NCI-H1048 (cell line): Measurements from ENCODE around the gene APOL2.
"Not testable (repeated sequence)": the region's sequence is repeated elsewhere in the genome, so short reads cannot be mapped to it uniquely, and the experiment has no call there.

Source experiments
- DNase-seq: peaks from one replicate; lab custom pipeline; 2025; lab: John Stamatoyannopoulos, UW

APOL2 gene

DNA sequence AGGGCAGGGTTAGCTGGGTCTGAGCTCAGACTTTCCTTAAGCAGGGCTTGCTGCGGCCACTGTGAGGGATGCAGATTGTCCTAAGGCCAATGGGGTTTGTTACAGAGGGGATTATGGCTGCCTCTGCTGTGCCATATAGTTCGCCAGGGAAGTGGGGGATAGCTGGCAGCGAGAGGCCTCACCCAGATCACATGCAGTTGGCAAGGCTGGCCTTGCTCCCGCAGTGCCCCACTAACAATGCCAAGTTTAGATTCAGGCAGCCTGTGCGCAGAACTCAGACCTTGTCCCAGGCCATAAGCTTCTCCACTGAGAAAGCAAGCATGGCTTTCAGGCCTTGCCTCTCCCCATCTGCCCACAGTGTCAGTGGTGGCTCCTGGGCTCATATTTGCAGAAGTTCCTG, 4.7 kb upstream of the APOL2 start:
- DNase-seq = no peak

- no peak for DNase-seq
These were observed 252 bp downstream of the APOL2 start for GRCh38 chr22:36239150-36239400.

DNA sequence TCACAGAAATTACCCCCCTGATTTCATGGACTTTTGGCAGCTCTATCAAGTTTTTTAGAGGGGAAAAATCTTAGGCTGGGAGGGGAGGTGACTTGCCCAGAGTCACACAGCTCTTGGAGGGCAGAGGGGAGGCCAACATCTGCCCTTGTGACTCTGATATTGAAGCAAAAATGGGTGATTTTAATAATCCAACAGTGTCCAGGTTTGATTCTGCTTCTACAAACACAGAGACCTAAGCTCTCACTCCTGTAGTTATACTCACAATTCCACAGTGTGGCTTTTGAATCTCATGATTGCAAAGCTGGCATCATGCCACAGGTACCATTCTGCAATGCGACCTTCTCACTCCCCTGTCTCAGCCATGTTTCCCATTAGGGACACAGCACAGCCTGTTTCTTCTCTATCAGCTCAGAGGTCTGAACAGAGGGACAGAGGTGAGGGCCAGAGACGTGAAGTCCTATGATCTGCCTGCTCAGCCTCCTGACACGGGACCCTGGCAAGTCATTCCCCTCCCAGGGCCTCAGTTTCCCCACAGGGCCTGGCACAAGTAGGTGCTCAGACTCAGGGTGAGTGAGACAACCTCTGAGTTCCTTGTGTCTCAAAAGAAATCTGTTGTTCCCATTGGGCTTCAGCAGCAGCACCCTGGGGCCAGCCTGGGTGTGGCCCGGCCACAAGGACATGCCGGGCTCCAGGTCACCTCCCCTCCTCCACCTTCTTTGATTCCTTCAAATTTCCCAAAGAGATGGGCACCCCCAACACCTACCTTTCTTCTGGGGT, 766 bp downstream of the APOL2 start:
- DNase-seq = no peak

DNA sequence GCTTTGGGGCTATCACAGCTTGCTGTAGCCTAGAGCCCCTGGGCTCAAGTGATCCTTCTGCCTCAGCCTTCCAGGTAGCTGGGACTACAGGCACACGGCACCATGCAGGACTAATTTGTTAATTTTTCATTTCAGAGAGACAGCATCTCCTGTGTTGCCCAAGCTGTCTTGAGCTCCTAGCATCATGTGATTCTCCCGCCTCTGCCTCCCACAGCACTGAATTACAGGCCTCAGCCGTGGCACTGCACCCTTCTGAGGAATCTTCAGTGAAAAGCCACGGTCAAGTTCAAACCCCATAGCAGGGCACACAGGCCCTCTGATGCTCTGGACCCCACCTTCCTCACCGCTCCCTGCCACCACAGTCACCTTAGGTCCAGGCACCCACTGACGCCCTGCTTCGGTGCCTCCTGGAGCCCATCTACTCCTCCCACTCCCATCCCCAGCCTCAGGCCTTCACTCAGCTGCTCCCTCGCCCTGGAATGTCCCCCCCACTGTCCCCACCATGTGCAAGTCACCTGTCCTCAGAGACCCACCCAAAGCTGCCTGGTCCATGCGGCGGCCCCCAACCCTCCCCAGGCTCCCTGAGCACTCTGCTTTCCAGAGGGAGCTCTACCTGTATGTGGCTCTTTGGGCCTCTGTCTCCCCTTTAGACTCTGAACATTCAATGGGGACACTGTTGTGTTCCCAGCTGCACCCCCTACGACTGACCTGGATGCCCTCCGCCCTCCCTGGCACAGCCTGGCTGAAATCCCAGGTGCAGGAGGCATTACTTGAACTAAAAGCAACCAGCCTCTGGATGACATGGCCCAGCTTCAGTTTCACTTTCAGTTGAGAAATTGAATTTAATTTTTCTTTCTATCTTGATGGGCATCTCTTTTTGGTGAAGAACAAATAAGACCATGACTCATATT, 1.6 kb downstream of the APOL2 start:
- no peak for DNase-seq

DNA sequence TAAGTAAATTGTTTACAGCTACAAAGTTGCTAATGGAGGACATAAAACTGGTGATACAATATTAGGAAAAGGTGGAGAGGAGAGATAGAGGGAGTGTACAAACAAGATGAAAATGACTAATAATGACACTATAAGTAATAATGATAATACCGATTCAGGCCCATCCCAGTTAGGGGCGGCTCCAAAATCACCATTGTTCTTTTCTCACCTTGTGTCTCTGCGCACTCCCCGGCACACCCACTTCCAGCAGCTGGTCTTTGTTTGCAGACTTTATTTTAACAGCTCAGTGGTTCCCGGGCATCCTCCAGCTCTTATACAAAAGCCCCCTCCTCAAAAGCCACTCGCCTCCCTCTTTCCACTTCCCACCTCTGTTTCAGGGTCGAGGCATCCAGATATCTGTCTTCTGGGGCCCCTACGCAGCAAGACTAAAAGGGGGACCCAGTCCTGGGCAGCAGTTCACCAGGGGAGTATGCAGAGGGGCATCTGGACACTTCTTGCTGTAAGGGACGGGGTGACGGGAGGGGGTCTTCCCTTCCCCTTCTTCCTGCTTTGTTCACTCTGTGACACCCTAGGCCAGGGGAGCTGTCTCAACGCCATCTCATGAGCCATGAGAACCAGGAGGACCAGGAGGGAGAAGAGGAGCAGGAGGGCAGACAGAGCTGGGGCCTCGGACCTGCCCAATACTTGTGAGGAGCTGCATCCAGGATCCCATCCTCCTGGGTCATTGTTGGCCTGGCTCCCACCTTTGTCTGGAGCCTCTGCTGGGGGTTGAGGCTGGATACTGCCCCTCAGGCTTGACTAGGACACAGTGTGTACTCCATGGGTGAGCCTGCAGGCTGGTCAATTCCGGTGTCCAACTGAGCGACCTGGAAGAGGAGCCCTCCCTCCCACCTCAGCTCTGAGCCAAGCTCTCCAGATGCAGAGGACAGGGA, 2.7 kb downstream of the APOL2 start:
- no peak for DNase-seq

- no peak for DNase-seq
These were observed 3.7 kb downstream of the APOL2 start for GRCh38 chr22:36235585-36235984.

GRCh38 chr22:36234919-36235318, 4.4 kb downstream of the APOL2 start:
- no peak for DNase-seq

GRCh38 chr22:36234213-36234612, 5.1 kb downstream of the APOL2 start:
- DNase-seq = no peak

- DNase-seq = no peak
These were observed 5.5 kb downstream of the APOL2 start for GRCh38 chr22:36233796-36234195.

DNA sequence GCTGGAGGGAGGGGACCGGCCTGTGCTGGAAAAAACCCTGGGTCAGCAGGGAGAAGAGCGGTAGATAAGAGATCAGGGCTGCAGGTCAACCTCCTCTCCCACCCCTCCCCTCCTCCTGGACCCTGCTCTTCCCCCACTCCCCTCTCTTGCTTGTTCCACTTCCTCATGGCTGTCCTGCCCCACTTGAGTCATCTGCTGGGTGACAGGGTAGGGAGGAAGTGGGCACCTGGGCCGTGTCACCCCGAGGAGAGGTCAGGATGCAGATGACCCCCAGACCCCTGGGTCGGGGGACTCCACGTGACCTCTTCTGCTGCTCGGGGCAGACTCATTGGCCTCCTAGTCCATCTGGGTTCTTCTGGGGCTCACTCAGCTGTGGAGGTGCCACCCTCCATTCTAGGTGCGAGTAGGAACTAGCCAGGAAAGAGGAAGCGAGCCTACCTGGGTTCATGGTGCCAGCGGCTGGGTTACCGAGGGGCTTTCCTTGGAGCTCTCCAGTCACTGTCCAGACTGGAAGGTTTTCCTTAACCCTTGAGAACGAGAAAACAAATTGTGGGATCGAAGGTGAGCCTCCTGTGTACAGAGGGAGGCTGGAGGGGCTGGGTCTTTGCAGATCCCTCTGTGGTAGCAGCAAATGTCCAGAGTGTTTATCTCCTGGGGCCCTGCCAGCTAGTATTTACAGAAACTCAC, 6.5 kb downstream of the APOL2 start:
- no peak for DNase-seq

GRCh38 chr22:36231051-36231450, 8.3 kb downstream of the APOL2 start:
- DNase-seq = not testable (repeated sequence)

DNA sequence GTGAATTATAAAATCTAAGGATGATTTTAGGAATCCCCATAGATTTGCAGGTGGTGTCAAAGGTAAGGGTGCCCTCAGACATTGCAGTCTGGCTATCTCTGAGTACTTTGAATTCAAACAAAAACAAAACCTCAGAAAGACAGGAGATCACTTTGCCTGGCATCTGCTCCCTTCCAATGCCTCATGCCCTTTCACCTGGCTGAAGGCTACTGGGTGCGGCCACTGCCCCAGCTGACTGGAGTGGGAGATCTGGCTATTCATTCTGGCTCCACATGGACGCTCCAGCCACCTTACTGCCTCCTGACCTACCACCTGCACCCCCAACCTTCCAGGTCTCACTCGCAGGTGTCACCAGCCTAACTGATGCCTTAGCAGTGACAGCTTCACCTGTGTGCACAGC, 9.7 kb downstream of the APOL2 start:
- DNase-seq = not testable (repeated sequence)

GRCh38 chr22:36228944-36229343, 10.4 kb downstream of the APOL2 start:
- no peak for DNase-seq

GRCh38 chr22:36228369-36228768, 11.0 kb downstream of the APOL2 start:
- not testable (repeated sequence) for DNase-seq

DNA sequence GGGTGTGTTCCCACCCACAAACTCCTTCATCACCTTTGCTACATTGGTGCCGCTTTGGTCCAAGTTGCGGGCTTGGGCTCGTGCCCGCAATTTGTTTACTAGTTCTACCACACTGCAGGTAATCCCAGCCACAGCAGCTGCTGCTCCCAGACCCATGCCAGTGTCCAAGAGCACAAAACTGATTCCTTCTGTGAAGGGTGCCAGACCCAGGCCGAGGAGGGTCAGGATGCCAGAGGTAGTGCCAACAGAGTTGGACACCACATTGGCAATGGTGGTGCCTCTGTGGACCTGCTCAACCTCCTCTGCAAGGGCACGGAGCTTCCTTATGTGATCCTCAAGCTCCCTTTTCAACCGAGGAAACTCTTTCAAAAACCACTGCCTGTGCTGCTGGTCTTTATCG, 11.5 kb downstream of the APOL2 start:
- no peak for DNase-seq

DNA sequence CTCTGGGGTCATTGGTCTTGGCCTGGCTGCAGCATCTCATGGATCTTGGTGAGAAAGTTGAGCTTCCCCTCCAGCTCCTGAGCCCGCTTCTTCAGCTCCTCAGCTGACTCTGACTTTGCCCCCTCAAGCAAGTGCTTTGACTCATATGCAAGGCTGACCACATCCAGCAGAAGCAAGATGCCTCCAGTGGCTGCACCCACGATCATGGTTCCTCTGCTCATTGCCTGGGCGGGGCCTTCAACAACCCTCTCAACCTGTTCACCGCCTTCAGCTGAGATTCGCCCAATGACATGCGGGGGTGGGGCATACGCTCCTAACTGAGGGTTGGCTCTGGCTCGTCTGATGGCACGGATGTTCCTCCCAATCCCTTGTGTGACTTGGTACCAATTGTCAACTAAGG, 11.9 kb downstream of the APOL2 start:
- DNase-seq = no peak

- no peak for DNase-seq
These were observed 13.1 kb downstream of the APOL2 start for GRCh38 chr22:36226189-36226588.

GRCh38 chr22:36225333-36225922, 13.9 kb downstream of the APOL2 start:
- DNase-seq = no peak

- DNase-seq = no peak
These were observed 15.1 kb downstream of the APOL2 start for GRCh38 chr22:36224245-36224644.

GRCh38 chr22:36223504-36223903, 15.8 kb downstream of the APOL2 start:
- no peak for DNase-seq

- DNase-seq = no peak
These were observed 16.4 kb downstream of the APOL2 start for GRCh38 chr22:36222887-36223450.
